Esophagus muscularis mucosa (tissue), 4 donors: ENCODE data around the gene IGF1R. TPM values are rescaled to one million over a fixed set of nuclear protein-coding genes. Genes with fewer than 3 reads are reported as not detected.

Experiments
- DNase-seq: peaks from one replicate; pipeline ENCODE4 v3.0.0-alpha.2; 2017; ENCODE audit errors: extremely low spot score
- H3K27ac ChIP-seq, 4 donors: fragments of 200-600 bp; sonication (generic); replicated peaks in 1 of 4; 1 replicate in 3 of 4; 2 replicates in 1 of 4; pipeline ENCODE4 v1.5.1; 2016 to 2019; ENCODE audit warnings: mild to moderate bottlenecking in 1 of 4
- H3K27me3 ChIP-seq, 4 donors: fragments of 200-600 bp; sonication (generic); one replicate each; pipeline versions ENCODE4 v1.5.1 to v1.6.0; 2016 to 2019
- H3K36me3 ChIP-seq, 4 donors: fragments of 200-600 bp; sonication (generic); one replicate each; pipeline ENCODE4 v1.5.1; 2016 to 2019
- H3K4me1 ChIP-seq, 4 donors: fragments of 200-600 bp; sonication (generic); one replicate each; pipeline ENCODE4 v1.5.1; 2016 to 2019
- H3K4me3 ChIP-seq, 4 donors: fragments of 200-600 bp; sonication (generic); 1 replicate in 2 of 4; 2 replicates in 2 of 4; pipeline ENCODE4 v1.5.1; 2016 to 2019; ENCODE audit warnings: mild to moderate bottlenecking in 4 of 4, moderate library complexity in 1 of 4
- H3K9me3 ChIP-seq, 4 donors: fragments of 200-600 bp; sonication (generic); 1 replicate in 3 of 4; 2 replicates in 1 of 4; pipeline ENCODE4 v1.5.1; 2016 to 2019
- EP300 ChIP-seq: sonication (generic); formaldehyde crosslinking; IDR thresholded peaks from one replicate; pipeline ENCODE4 v1.6.1; 2017; ENCODE audit warnings: antibody characterized with exemption
- POLR2A ChIP-seq: fragments of 450-650 bp; IDR thresholded peaks from one replicate; pipeline ENCODE4 v1.6.1; 2017; ENCODE audit warnings: antibody characterized with exemption, moderate library complexity, mild to moderate bottlenecking, low read depth
- POLR2AphosphoS5 ChIP-seq, 2 donors: sonication (generic); formaldehyde crosslinking; IDR thresholded peaks; one replicate each; pipeline ENCODE4 v1.6.1; 2017; ENCODE audit warnings: antibody characterized with exemption in 2 of 2
- WGBS: methylation state at CpG from one replicate; pipeline ENCODE4 v1.1.5; 2018; 5-methylcytosine and 5-hydroxymethylcytosine counted together
- intact Hi-C: fragments of 100-400 bp; cut with DNase I; formaldehyde crosslinking; loops from one replicate; pipeline ENCODE4 v1.15.1; 2023
- total RNA-seq, 4 donors: library from RNA; depleted of rRNA; stranded (reverse); fragments of >200 nt; gene quantifications; one replicate each; pipeline versions ENCODE4 v1.1.0 to v1.2.1, GENCODE V29; 2016
- TF ChIP-seq, protein P1 (sequence below), 3 experiments: fragments of 200-600 bp in 2 of 3; fragments of 450-650 bp in 1 of 3; sonication (generic) in 2 of 3; IDR thresholded peaks; one replicate each; pipeline ENCODE4 v1.5.1; 2017 to 2019; ENCODE audit warnings: antibody characterized with exemption in 3 of 3, mild to moderate bottlenecking in 2 of 3, moderate library complexity in 1 of 3

The IGF1R gene
- total RNA-seq, 4 donors from 2014 or later: 33.6 to 95.3 (median 49.7) TPM

DNA sequence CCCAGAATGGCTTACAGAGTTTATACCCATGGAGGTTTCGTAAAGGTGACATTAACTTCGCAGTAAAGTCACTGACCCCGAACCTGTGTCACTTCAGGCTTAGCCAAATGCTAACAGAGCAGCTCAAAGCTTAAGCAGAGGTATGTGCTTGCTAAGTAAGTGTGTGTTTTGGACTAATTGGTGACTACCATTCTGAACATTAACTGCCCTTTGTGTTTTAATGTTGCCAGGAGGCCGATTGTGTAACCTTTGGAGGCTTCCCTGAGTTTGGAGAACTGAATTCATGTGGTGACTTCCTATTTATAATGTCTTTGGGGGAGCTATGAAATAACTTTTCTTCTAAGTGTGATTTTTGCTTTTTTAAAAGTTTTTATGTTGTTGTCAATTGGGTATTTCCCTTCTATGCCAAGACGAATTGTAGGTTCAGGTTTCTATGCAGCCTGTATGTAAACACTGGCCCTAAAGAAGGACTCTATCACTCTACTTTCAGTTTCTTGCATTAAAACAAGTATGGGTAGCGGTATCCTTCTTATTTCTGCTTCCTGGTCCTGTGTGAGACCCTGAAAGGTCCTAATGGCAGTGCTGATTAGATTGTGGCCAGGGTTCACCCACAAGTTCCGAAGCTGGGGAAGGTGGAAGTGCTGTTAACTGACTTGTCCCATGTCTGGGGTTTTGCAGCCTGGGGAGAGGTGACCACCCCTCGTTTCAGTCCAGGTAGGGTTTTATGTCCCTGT lies 86.3 kb downstream of the IGF1R start:
- no peak for DNase-seq
- peak overlapping the region in 2 of 4 donors; percentile 6 to 11 for H3K27ac ChIP-seq
- peaks cover 41 to 83% (median 59%) of the 10 kb centered on the region in 4 donors for H3K4me1 ChIP-seq
- no peaks in the 10 kb centered on the region for H3K27me3 ChIP-seq
- no peak overlapping the region for H3K4me3 ChIP-seq
- 63% methylated on average over 8 of the region's 8 CpGs for WGBS
- intact Hi-C loops: loop anchor here (5.0 kb wide), 1 partner anchor 67 kb away; no protein-coding TSS in a partner anchor
- no peaks in the 10 kb centered on the region for H3K9me3 ChIP-seq
- H3K36me3 ChIP-seq: no peaks in the 10 kb centered on the region
- TF ChIP-seq POLR2A: no peak
- no peak for TF ChIP-seq EP300
- TF ChIP-seq, protein P1, sequence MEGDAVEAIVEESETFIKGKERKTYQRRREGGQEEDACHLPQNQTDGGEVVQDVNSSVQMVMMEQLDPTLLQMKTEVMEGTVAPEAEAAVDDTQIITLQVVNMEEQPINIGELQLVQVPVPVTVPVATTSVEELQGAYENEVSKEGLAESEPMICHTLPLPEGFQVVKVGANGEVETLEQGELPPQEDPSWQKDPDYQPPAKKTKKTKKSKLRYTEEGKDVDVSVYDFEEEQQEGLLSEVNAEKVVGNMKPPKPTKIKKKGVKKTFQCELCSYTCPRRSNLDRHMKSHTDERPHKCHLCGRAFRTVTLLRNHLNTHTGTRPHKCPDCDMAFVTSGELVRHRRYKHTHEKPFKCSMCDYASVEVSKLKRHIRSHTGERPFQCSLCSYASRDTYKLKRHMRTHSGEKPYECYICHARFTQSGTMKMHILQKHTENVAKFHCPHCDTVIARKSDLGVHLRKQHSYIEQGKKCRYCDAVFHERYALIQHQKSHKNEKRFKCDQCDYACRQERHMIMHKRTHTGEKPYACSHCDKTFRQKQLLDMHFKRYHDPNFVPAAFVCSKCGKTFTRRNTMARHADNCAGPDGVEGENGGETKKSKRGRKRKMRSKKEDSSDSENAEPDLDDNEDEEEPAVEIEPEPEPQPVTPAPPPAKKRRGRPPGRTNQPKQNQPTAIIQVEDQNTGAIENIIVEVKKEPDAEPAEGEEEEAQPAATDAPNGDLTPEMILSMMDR (IDR thresholded peaks at IDR 0.05): no peak
- TF ChIP-seq POLR2AphosphoS5 (IDR thresholded peaks at IDR 0.05): no peak

DNA sequence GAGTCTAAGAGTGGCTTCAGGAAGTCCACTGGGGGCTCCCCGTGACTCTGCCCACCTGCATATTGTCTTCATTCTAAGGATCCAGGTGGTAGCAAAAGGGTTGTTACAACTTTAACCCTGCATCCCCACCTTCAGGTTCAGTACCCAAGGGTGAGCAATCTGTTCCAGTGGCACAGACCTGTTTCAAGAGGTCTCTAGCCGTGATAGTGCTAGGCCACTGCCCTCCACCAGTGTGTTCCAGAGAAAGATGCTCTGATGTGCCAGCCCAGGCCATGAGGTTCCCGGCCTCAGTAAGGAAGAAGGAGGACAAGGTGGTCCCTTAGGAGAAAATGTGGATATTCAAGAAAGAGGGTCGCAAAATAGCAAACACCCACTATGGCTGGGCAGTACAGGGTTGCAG lies 87.0 kb downstream of the IGF1R start:
- Histone ChIP-seq H3K27ac (no peak overlapping the region), H3K36me3 (no peaks in the 10 kb centered on the region), H3K4me3 (no peak overlapping the region), H3K9me3 (no peaks in the 10 kb centered on the region), H3K4me1 (peaks cover 34 to 81% (median 56%) of the 10 kb centered on the region in 4 donors), H3K27me3 (no peaks in the 10 kb centered on the region)
- intact Hi-C loops: no loop called here
- TF ChIP-seq POLR2AphosphoS5 (IDR thresholded peaks at IDR 0.05) (no peak), POLR2A (no peak), EP300 (no peak)
- TF ChIP-seq, protein P1 (IDR thresholded peaks at IDR 0.05): no peak
- WGBS: 90% methylated on average over 4 of the region's 4 CpGs
- no peak for DNase-seq

DNA sequence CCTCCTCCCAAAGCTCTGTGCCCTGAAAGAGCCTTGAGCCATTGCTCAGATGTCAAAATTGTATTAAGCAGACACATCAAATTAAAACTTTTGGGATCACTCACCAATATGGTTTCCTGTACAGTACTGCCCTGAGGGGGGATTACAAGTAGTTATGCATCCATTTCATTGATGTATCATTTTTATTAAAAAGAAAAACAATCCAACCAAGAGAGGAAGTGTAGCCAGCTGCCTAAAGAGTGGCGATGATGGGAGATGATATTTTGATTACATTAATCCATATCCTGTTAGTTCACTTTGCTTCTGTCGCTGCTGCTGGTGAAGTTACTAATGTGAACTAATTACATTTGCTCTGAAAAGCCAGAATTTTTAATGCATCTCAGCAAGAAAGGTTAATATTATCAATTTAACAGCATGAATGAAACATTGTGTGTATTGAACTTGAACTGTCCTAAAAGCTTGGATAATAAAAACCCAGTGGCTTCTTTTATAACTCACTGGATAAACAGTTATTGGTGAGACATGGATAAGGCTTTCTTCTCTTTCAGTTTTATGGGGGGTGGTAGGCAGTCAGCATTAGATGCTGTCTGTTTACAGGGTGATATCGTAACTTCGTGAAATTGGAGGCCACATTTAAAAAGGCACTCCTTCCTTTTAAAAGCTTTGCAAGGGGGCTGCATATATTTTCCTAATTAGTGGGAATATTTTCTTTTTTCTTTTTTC lies 87.7 kb downstream of the IGF1R start:
- no peaks in the 10 kb centered on the region for H3K36me3 ChIP-seq
- 78% methylated on average over 4 of the region's 4 CpGs for WGBS
- intact Hi-C loops: no loop called here
- H3K9me3 ChIP-seq: no peaks in the 10 kb centered on the region
- TF ChIP-seq EP300: no peak
- no peak for TF ChIP-seq POLR2AphosphoS5 (IDR thresholded peaks at IDR 0.05)
- no peak for TF ChIP-seq POLR2A
- TF ChIP-seq, protein P1 (IDR thresholded peaks at IDR 0.05): no peak
- no peaks in the 10 kb centered on the region for H3K27me3 ChIP-seq
- peaks cover 32 to 81% (median 54%) of the 10 kb centered on the region in 4 donors for H3K4me1 ChIP-seq
- DNase-seq: no peak
- H3K27ac ChIP-seq: no peak overlapping the region
- no peak overlapping the region for H3K4me3 ChIP-seq

DNA sequence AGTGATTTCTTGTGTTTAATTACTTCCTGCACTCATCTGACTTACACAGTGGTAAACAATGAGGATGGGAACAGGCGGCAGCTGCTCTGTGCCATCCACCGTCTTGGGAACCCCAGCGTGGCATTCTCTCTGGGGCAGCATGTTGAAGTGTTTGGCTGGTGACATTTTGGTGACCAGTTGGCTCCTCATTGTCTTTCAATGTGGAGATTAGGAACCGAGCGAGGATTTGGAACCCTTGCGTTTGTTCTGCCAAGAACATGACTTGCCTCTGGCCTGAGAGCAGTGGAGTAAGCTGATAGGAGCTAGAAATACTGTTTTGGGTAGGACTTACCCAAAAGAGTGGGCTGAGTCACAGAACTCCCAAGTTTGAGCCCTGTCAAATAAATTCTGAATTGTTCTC lies 88.8 kb downstream of the IGF1R start:
- intact Hi-C loops: no loop called here

More for the DNA sequence above, 88.8 kb downstream of the IGF1R start:
- 91% methylated on average over 6 of the region's 6 CpGs for WGBS
- Histone ChIP-seq H3K27ac (no peak overlapping the region), H3K4me3 (no peak overlapping the region), H3K4me1 (peaks cover 26 to 70% (median 44%) of the 10 kb centered on the region in 4 donors), H3K36me3 (no peaks in the 10 kb centered on the region), H3K9me3 (no peaks in the 10 kb centered on the region), H3K27me3 (no peaks in the 10 kb centered on the region)
- TF ChIP-seq, protein P1 (IDR thresholded peaks at IDR 0.05): no peak
- TF ChIP-seq POLR2AphosphoS5 (IDR thresholded peaks at IDR 0.05) (no peak), EP300 (no peak), POLR2A (no peak)
- no peak for DNase-seq
